Adrenal gland (tissue), 5 donors: ENCODE data around the gene SLC25A43.

Source experiments
- POLR2A ChIP-seq, 2 donors: fragments of 450-650 bp; IDR thresholded peaks; one replicate each; pipeline ENCODE4 v1.6.1; 2017; ENCODE audit warnings: antibody characterized with exemption in 2 of 2, mild to moderate bottlenecking in 2 of 2, moderate library complexity in 1 of 2
- TF ChIP-seq, protein P1 (sequence below), 6 experiments: fragments of 450-650 bp in 4 of 6; fragments of 200-600 bp in 2 of 6; sonication (generic) in 1 of 6; IDR thresholded peaks; 1 replicate in 5 of 6; 2 replicates in 1 of 6; pipeline versions ENCODE4 v1.5.1 to v1.8.0; 2016 to 2021; ENCODE audit warnings: antibody characterized with exemption in 6 of 6, mild to moderate bottlenecking in 2 of 6, moderate library complexity in 1 of 6
- donor health status: DM: no; HTN: no; CAD: no.

DNA sequence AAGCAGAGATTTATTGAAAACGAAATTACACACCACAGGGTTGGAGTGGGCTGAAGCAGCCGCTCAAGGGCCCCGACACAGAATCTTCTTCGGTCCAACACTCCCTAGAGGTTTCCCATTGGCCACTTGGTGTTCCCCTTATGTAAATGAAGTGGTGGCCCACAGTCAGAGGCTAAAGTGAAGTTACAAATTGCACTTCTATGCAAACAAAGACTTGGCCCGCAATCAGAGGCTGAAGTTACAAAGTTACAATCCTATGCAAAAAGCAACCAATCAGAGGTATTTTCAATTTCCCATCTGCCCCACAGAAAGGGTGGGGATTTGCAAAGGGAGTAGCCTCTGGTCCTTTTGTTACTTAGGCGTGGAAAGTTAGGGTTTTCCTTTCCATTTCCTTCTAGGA lies 35.7 kb upstream of the SLC25A43 start:
- TF ChIP-seq, protein P1, sequence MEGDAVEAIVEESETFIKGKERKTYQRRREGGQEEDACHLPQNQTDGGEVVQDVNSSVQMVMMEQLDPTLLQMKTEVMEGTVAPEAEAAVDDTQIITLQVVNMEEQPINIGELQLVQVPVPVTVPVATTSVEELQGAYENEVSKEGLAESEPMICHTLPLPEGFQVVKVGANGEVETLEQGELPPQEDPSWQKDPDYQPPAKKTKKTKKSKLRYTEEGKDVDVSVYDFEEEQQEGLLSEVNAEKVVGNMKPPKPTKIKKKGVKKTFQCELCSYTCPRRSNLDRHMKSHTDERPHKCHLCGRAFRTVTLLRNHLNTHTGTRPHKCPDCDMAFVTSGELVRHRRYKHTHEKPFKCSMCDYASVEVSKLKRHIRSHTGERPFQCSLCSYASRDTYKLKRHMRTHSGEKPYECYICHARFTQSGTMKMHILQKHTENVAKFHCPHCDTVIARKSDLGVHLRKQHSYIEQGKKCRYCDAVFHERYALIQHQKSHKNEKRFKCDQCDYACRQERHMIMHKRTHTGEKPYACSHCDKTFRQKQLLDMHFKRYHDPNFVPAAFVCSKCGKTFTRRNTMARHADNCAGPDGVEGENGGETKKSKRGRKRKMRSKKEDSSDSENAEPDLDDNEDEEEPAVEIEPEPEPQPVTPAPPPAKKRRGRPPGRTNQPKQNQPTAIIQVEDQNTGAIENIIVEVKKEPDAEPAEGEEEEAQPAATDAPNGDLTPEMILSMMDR (IDR thresholded peaks at IDR 0.05), result no peak
- TF ChIP-seq POLR2A (IDR thresholded peaks at IDR 0.05), result no peak
